Peyer's patch (tissue), 4 donors: Measurements from ENCODE around the gene HELZ2.

Experiments
- CTCF ChIP-seq, 6 experiments: fragments of 450-650 bp in 4 of 6; fragments of 200-600 bp in 2 of 6; sonication (generic) in 1 of 6; IDR thresholded peaks; one replicate each; pipeline ENCODE4 v1.5.1; 2017 to 2019; ENCODE audit warnings: antibody characterized with exemption in 6 of 6, mild to moderate bottlenecking in 3 of 6, moderate library complexity in 1 of 6
- POLR2A ChIP-seq, 2 donors: fragments of 450-650 bp; IDR thresholded peaks; one replicate each; pipeline ENCODE4 v1.5.1; 2017; ENCODE audit warnings: antibody characterized with exemption in 2 of 2, mild to moderate bottlenecking in 2 of 2, moderate library complexity in 2 of 2

GRCh38 chr20:63619086-63619485 lies 45.0 kb upstream of the HELZ2 start:
- TF ChIP-seq CTCF (IDR thresholded peaks at IDR 0.05) (no peak), POLR2A (IDR thresholded peaks at IDR 0.05) (no peak)
